C4-2B (cell line): Measurements from ENCODE around the gene FABP7.

Source experiments
- H3K27ac ChIP-seq: fragments of 450-650 bp; 2 replicates; pipeline ENCODE4 v1.5.1; 2017
- CTCF ChIP-seq: fragments of 450-650 bp; conservative IDR thresholded peaks from 2 replicates; pipeline ENCODE4 v1.5.1; 2017; ENCODE audit warnings: mild to moderate bottlenecking
- ZFX ChIP-seq: fragments of 450-650 bp; IDR thresholded peaks from 2 replicates; pipeline ENCODE4 v1.6.1; 2017

Gene FABP7

GRCh38 chr6:122790028-122790422 is 10.5 kb downstream of the FABP7 start:
- H3K27ac ChIP-seq, result peak overlapping the region; percentile 89
- no peak for TF ChIP-seq CTCF
- no peak for TF ChIP-seq ZFX

GRCh38 chr6:122790423-122791309 is 11.2 kb downstream of the FABP7 start:
- TF ChIP-seq CTCF (no peak), ZFX (no peak)
- peak overlapping the region; percentile 89 for H3K27ac ChIP-seq

- TF ChIP-seq ZFX (no peak), CTCF (no peak)
- H3K27ac ChIP-seq, result no peak overlapping the region
Observed at GRCh38 chr6:122791310-122791679, 11.8 kb downstream of the FABP7 start.

- no peak for TF ChIP-seq ZFX
- no peak for TF ChIP-seq CTCF
- H3K27ac ChIP-seq, result no peak overlapping the region
Observed at GRCh38 chr6:122792766-122793165, 13.2 kb downstream of the FABP7 start.

- TF ChIP-seq CTCF (no peak), ZFX (no peak)
- no peak overlapping the region for H3K27ac ChIP-seq
Observed at GRCh38 chr6:122797537-122797936, 18.0 kb downstream of the FABP7 start.

GRCh38 chr6:122798099-122798641 is 18.7 kb downstream of the FABP7 start:
- TF ChIP-seq CTCF, result no peak
- TF ChIP-seq ZFX, result no peak
- no peak overlapping the region for H3K27ac ChIP-seq

- no peak overlapping the region for H3K27ac ChIP-seq
- TF ChIP-seq CTCF (no peak), ZFX (no peak)
Observed at GRCh38 chr6:122799140-122799745, 19.7 kb downstream of the FABP7 start.
